HG03521 (cell line): Measurements from ENCODE around the gene AGR2.

Source experiments
- ATAC-seq: cut with Tn5 transposase; IDR thresholded peaks from one replicate; pipeline ENCODE4 v1.9.1; 2021; ENCODE audit warnings: mild to moderate bottlenecking, moderate library complexity; ENCODE audit not compliant: unreplicated experiment

Gene AGR2

GRCh38 chr7:16813232-16813616 lies 8.4 kb upstream of the AGR2 start:
- no peak for ATAC-seq

GRCh38 chr7:16812542-16813231 lies 7.9 kb upstream of the AGR2 start:
- ATAC-seq, result no peak

- no peak for ATAC-seq
Measured at GRCh38 chr7:16811551-16811950, 6.8 kb upstream of the AGR2 start.

GRCh38 chr7:16810573-16810972 lies 5.8 kb upstream of the AGR2 start:
- no peak for ATAC-seq

GRCh38 chr7:16810112-16810511 lies 5.3 kb upstream of the AGR2 start:
- ATAC-seq, result no peak

GRCh38 chr7:16805441-16805840 lies 642 bp upstream of the AGR2 start:
- ATAC-seq, result no peak

GRCh38 chr7:16803881-16804673 lies 722 bp downstream of the AGR2 start:
- no peak for ATAC-seq

- no peak for ATAC-seq
Measured at GRCh38 chr7:16803125-16803524, 1.7 kb downstream of the AGR2 start.

GRCh38 chr7:16801579-16801978 lies 3.2 kb downstream of the AGR2 start:
- no peak for ATAC-seq

GRCh38 chr7:16801111-16801542 lies 3.7 kb downstream of the AGR2 start:
- ATAC-seq, result no peak

GRCh38 chr7:16795624-16796023 lies 9.2 kb downstream of the AGR2 start:
- no peak for ATAC-seq

- ATAC-seq, result no peak
Measured at GRCh38 chr7:16794986-16795385, 9.8 kb downstream of the AGR2 start.

GRCh38 chr7:16791905-16792698 lies 12.7 kb downstream of the AGR2 start:
- no peak for ATAC-seq

GRCh38 chr7:16791071-16791470 lies 13.7 kb downstream of the AGR2 start:
- no peak for ATAC-seq

GRCh38 chr7:16787127-16787526 lies 17.7 kb downstream of the AGR2 start:
- ATAC-seq, result no peak

GRCh38 chr7:16786257-16786656 lies 18.5 kb downstream of the AGR2 start:
- ATAC-seq, result no peak

GRCh38 chr7:16785846-16786245 lies 19.0 kb downstream of the AGR2 start:
- ATAC-seq, result no peak

- no peak for ATAC-seq
Measured at GRCh38 chr7:16785321-16785720, 19.5 kb downstream of the AGR2 start.

- no peak for ATAC-seq
Measured at GRCh38 chr7:16780596-16780995, 24.2 kb downstream of the AGR2 start.

- ATAC-seq, result no peak
Measured at GRCh38 chr7:16779051-16779450, 25.7 kb downstream of the AGR2 start.

- ATAC-seq, result no peak
Measured at GRCh38 chr7:16778476-16778875, 26.3 kb downstream of the AGR2 start.

GRCh38 chr7:16776053-16776452 lies 28.7 kb downstream of the AGR2 start:
- ATAC-seq, result no peak
